HCT116 (cell line): ENCODE results near the gene ATAD3C. TPM values are rescaled to one million over a fixed set of nuclear protein-coding genes. Genes with fewer than 3 reads are reported as not detected.

Experiments
- ATAC-seq: fragments of 200-7000 bp; cut with Tn5 transposase; 2 replicates; pipeline ENCODE4 v1.9.1; 2020; ENCODE audit warnings: mild to moderate bottlenecking, moderate library complexity
- BruUV-seq: library from RNA; stranded (reverse); fragments of 400-500 nt; replicated peaks from 2 replicates; lab custom pipeline; 2021; lab: Mats Ljungman, UMichigan
- CTCF ChIA-PET: fragments of 300-600 bp; sonication (Branson Sonifier 250); formaldehyde crosslinking; loops from one replicate; lab custom pipeline; 2021; ENCODE audit warnings: antibody characterized with exemption; lab: Charles Lee
- POLR2A ChIA-PET: fragments of 300-600, 350-600 bp; sonication (Branson Sonifier 250); formaldehyde crosslinking; loops from one replicate; lab custom pipeline; 2021; ENCODE audit warnings: antibody characterized with exemption; lab: Charles Lee
- RAD21 ChIA-PET, 2 experiments: fragments of 300-600 bp; sonication (Branson Sonifier 250); formaldehyde crosslinking; loops; one replicate each; lab custom pipeline; 2023; ENCODE audit warnings: low total read pairs in 2 of 2; ENCODE audit not compliant: uncharacterized antibody in 2 of 2, unreplicated experiment in 2 of 2, low non-redundant PET in 1 of 2; lab: Charles Lee
- DNase-seq: peaks from one replicate; pipeline ENCODE4 v3.0.0-alpha.2; 2010; ENCODE audit warnings: low read depth, low spot score
- H2AFZ ChIP-seq: fragments of 200-600 bp; shearing (Covaris generic), sonication (generic); 2 replicates; pipeline ENCODE4 v1.6.1; 2017; ENCODE audit warnings: low read depth, mixed run types, mixed read lengths, antibody characterized with exemption, low read length; ENCODE audit not compliant: poor library complexity, severe bottlenecking
- H3K27ac ChIP-seq: 2 replicates; pipeline ENCODE4 v1.5.1; 2012; ENCODE audit warnings: low read depth, low read length
- H3K27me3 ChIP-seq: fragments of 200-600 bp; sonication (generic); 2 replicates; pipeline ENCODE4 v1.6.1; 2016; ENCODE audit warnings: mixed run types, low read length, mixed read lengths; ENCODE audit not compliant: insufficient read depth
- H3K36me3 ChIP-seq, 2 experiments: fragments of 200-500 bp in 1 of 2; fragments of 200-600 bp in 1 of 2; sonication (Bioruptor generic) in 1 of 2; sonication (generic) in 1 of 2; 2 replicates each; pipeline versions ENCODE4 v1.5.1 to v1.6.1; 2014 to 2016; ENCODE audit warnings: low read length in 2 of 2, inconsistent platforms in 1 of 2, mixed read lengths in 1 of 2, mixed run types in 1 of 2; ENCODE audit not compliant: insufficient read depth in 2 of 2, control insufficient read depth in 1 of 2
- H3K4me1 ChIP-seq, 2 experiments: fragments of 200-600 bp in 1 of 2; sonication (generic) in 1 of 2; 2 replicates each; pipeline versions ENCODE4 v1.5.1 to v1.6.1; 2012 to 2017; ENCODE audit warnings: low read length in 2 of 2, inconsistent platforms in 1 of 2, mild to moderate bottlenecking in 1 of 2, mixed read lengths in 1 of 2, mixed run types in 1 of 2, moderate library complexity in 1 of 2; ENCODE audit not compliant: insufficient read depth in 2 of 2, control insufficient read depth in 1 of 2
- H3K4me2 ChIP-seq: fragments of 200-600 bp; sonication (generic); 2 replicates; pipeline ENCODE4 v1.6.1; 2017; ENCODE audit warnings: mixed run types, low read length, mixed read lengths
- H3K4me3 ChIP-seq, 2 experiments: fragments of 200-600 bp in 1 of 2; sonication (generic) in 1 of 2; replicated peaks in 1 of 2; 2 replicates each; pipeline ENCODE4 v1.5.1; 2011 to 2016; ENCODE audit warnings: low read length in 2 of 2, control low read depth in 1 of 2, low read depth in 1 of 2, mild to moderate bottlenecking in 1 of 2, mixed read lengths in 1 of 2, mixed run types in 1 of 2
- H3K79me2 ChIP-seq: fragments of 200-600 bp; sonication (generic); 2 replicates; pipeline ENCODE4 v1.6.1; 2017; ENCODE audit warnings: mild to moderate bottlenecking, mixed run types, low read length, moderate library complexity, mixed read lengths; ENCODE audit not compliant: insufficient read depth
- H3K9ac ChIP-seq: fragments of 200-600 bp; sonication (generic); 2 replicates; pipeline ENCODE4 v1.6.1; 2016; ENCODE audit warnings: low read length, mixed read lengths
- H3K9me2 ChIP-seq: fragments of 200-600 bp; sonication (generic), shearing (Covaris generic); 2 replicates; pipeline ENCODE4 v1.6.1; 2017; ENCODE audit warnings: mixed run types, mild to moderate bottlenecking, moderate library complexity; ENCODE audit not compliant: insufficient read depth
- H3K9me3 ChIP-seq, 2 experiments: fragments of 200-500 bp in 1 of 2; fragments of 200-600 bp in 1 of 2; sonication (Bioruptor generic) in 1 of 2; sonication (generic) in 1 of 2; 2 replicates each; pipeline ENCODE4 v1.6.1; 2014 to 2017; ENCODE audit warnings: low read length in 2 of 2, mixed read lengths in 2 of 2, inconsistent platforms in 1 of 2, low read depth in 1 of 2, mild to moderate bottlenecking in 1 of 2, mixed run types in 1 of 2, moderate library complexity in 1 of 2; ENCODE audit not compliant: control insufficient read depth in 1 of 2, insufficient read depth in 1 of 2
- H4K20me1 ChIP-seq: fragments of 200-600 bp; sonication (generic), shearing (Covaris generic); 2 replicates; pipeline ENCODE4 v1.6.1; 2017; ENCODE audit warnings: mixed run types, mild to moderate bottlenecking, moderate library complexity; ENCODE audit not compliant: insufficient read depth
- ATF3 ChIP-seq: IDR thresholded peaks from 2 replicates; pipeline ENCODE4 v1.6.1; 2012
- CEBPB ChIP-seq: IDR thresholded peaks from 2 replicates; pipeline ENCODE4 v1.6.1; 2012; ENCODE audit warnings: low read depth
- EGR1 ChIP-seq: IDR thresholded peaks from 2 replicates; pipeline ENCODE4 v1.6.1; 2012; ENCODE audit warnings: low read depth
- EZH2 ChIP-seq: fragments of 200-600 bp; sonication (generic); IDR thresholded peaks from 2 replicates; pipeline ENCODE4 v1.6.1; 2017; ENCODE audit warnings: antibody characterized with exemption, mixed run types
- EZH2phosphoT487 ChIP-seq: fragments of 200-600 bp; IDR thresholded peaks from 2 replicates; pipeline ENCODE4 v1.6.1; 2018; ENCODE audit warnings: antibody characterized with exemption, borderline replicate concordance
- JUND ChIP-seq: IDR thresholded peaks from 2 replicates; pipeline ENCODE4 v1.6.1; 2012
- SIN3A ChIP-seq: IDR thresholded peaks from 2 replicates; pipeline ENCODE4 v1.6.1; 2012; ENCODE audit warnings: low read depth
- SP1 ChIP-seq: IDR thresholded peaks from 2 replicates; pipeline ENCODE4 v1.6.1; 2012; ENCODE audit warnings: low read depth
- SRF ChIP-seq: IDR thresholded peaks from 2 replicates; pipeline ENCODE4 v1.6.1; 2012; ENCODE audit warnings: low read depth
- TCF7L2 ChIP-seq: IDR thresholded peaks from 2 replicates; pipeline ENCODE4 v1.7.0; 2011; ENCODE audit warnings: borderline replicate concordance, inconsistent platforms; ENCODE audit not compliant: insufficient read depth, insufficient read length; ENCODE audit errors: extremely low read depth
- ZFX ChIP-seq: fragments of 450-650 bp; IDR thresholded peaks from 2 replicates; pipeline ENCODE4 v1.6.1; 2017
- intact Hi-C: fragments of 100-400 bp; cut with micrococcal nuclease; formaldehyde crosslinking; loops from 2 replicates; pipeline ENCODE4 v1.10.0; 2022
- total RNA-seq: library from RNA; stranded (reverse); gene quantifications from one replicate; pipeline ENCODE4 v1.2.1, GENCODE V29; 2021; ENCODE audit not compliant: unreplicated experiment
- TF ChIP-seq, protein P1 (sequence below): IDR thresholded peaks from 2 replicates; pipeline ENCODE4 v1.6.1; 2011; ENCODE audit warnings: mild to moderate bottlenecking, low read length, moderate library complexity; ENCODE audit not compliant: insufficient replicate concordance; ENCODE audit errors: extremely low read depth

The ATAD3C gene
- total RNA-seq, 1 experiment from 2014 or later: 0.61 TPM

DNA sequence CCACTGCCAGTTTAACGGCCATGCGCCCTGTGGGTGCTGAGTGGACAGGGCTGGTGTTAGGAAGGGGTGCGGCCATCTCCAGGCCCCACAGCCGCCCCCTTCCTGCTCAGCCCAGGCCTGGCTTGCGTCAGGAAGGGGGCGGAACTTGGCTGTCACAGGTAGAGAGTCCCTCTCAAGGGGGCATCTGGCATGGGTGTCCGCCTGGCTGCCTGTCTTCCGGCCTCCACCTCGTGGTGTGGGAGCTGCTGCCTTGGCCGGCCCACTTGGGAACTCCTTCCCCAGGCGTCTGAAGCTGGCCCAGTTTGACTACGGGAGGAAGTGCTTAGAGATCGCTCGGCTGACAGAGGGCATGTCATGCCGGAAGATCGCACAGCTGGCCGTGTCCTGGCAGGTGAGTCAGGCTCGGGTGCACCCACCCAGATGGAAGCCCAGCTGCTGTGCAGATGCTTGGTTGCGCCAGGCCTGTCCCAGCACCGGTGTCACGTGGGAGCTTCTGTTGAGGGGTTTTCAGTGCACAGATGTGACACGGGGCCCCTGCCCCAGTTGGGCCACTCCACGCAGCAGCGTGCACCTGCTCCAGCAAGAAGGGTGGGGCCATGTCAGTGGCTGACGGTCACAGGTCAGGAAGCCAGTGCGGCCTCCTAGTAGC, 13.0 kb downstream of the ATAD3C start:
- Histone ChIP-seq H3K9ac (no peak overlapping the region), H3K4me2 (no peak overlapping the region), H3K9me3 (no peaks in the 10 kb centered on the region), H3K79me2 (no peaks in the 10 kb centered on the region), H3K36me3 (no peaks in the 10 kb centered on the region), H2AFZ (no peak overlapping the region), H4K20me1 (no peaks in the 10 kb centered on the region), H3K27ac (no peak overlapping the region; the same call in 1 of the 2 replicates), H3K27me3 (no peaks in the 10 kb centered on the region), H3K4me3 (no peak overlapping the region), H3K4me1 (peaks cover 2 to 10% of the 10 kb centered on the region in 2 experiments; a peak in 2 of 4 replicates), H3K9me2 (no peaks in the 10 kb centered on the region)
- intact Hi-C loops: no loop called here
- CTCF ChIA-PET: interaction anchor here (1.0 kb wide), 1 partner anchor 87 kb away, joined by 3 read pairs; the partner anchor contains the start of gene AURKAIP1
- DNase-seq: no peak
- POLR2A ChIA-PET: no interaction called here
- ATAC-seq: peak; percentile 66
- RAD21 ChIA-PET: no interaction called here
- TF ChIP-seq SP1: no peak
- TF ChIP-seq JUND: no peak
- TF ChIP-seq, protein P1, sequence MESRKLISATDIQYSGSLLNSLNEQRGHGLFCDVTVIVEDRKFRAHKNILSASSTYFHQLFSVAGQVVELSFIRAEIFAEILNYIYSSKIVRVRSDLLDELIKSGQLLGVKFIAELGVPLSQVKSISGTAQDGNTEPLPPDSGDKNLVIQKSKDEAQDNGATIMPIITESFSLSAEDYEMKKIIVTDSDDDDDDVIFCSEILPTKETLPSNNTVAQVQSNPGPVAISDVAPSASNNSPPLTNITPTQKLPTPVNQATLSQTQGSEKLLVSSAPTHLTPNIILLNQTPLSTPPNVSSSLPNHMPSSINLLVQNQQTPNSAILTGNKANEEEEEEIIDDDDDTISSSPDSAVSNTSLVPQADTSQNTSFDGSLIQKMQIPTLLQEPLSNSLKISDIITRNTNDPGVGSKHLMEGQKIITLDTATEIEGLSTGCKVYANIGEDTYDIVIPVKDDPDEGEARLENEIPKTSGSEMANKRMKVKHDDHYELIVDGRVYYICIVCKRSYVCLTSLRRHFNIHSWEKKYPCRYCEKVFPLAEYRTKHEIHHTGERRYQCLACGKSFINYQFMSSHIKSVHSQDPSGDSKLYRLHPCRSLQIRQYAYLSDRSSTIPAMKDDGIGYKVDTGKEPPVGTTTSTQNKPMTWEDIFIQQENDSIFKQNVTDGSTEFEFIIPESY: no peak
- no peak for TF ChIP-seq SIN3A
- TF ChIP-seq EGR1: no peak
- no peak for TF ChIP-seq TCF7L2
- no peak for TF ChIP-seq SRF
- no peak for TF ChIP-seq CEBPB
- TF ChIP-seq ZFX: no peak
- TF ChIP-seq EZH2: no peak
- TF ChIP-seq EZH2phosphoT487: no peak
- no peak for TF ChIP-seq ATF3
- BruUV-seq: no TSS peak
